Vagina (tissue), 2 donors: ENCODE data around the gene GPR18.

Source experiments
- CTCF ChIP-seq, 3 experiments: fragments of 450-650 bp in 2 of 3; fragments of 200-600 bp in 1 of 3; sonication (generic) in 1 of 3; IDR thresholded peaks; one replicate each; pipeline ENCODE4 v1.5.1; 2017 to 2019; ENCODE audit warnings: antibody characterized with exemption in 3 of 3, mild to moderate bottlenecking in 2 of 3, moderate library complexity in 2 of 3
- POLR2A ChIP-seq, 2 donors: fragments of 450-650 bp; IDR thresholded peaks; one replicate each; pipeline ENCODE4 v1.6.1; 2017; ENCODE audit warnings: antibody characterized with exemption in 2 of 2, mild to moderate bottlenecking in 2 of 2, moderate library complexity in 2 of 2
- POLR2AphosphoS5 ChIP-seq, 2 donors: sonication (generic); formaldehyde crosslinking; IDR thresholded peaks; one replicate each; pipeline ENCODE4 v1.9.0; 2017; ENCODE audit warnings: antibody characterized with exemption in 2 of 2, mild to moderate bottlenecking in 2 of 2, low read depth in 1 of 2; ENCODE audit not compliant: insufficient read depth in 1 of 2

GRCh38 chr13:99276706-99277105 is 18.5 kb upstream of the GPR18 start:
- TF ChIP-seq POLR2A (IDR thresholded peaks at IDR 0.05) (no peak), POLR2AphosphoS5 (IDR thresholded peaks at IDR 0.05; ENCODE audit: insufficient read depth in 1 of 2, low read depth in 1 of 2) (no peak), CTCF (IDR thresholded peaks at IDR 0.05) (no peak)
